Measurements from ENCODE around the gene VTCN1.
"Not testable (repeated sequence)": the region's sequence is repeated elsewhere in the genome, so short reads cannot be mapped to it uniquely, and the experiment has no call there.

VTCN1 gene
- 0 reads per million in 3 donors for total RNA-seq

GRCh38 chr1:117210831-117211261 is at the start of gene VTCN1:
TSS of gene VTCN1 (minus strand) at chr1:117210927. CDS start at chr1:117210855, 72 bp downstream.
- no peak within 1 kb of the TSS for H3K4me3 ChIP-seq (ENCODE audit: insufficient read depth, low read depth, low read length, poor library complexity, severe bottlenecking)

GRCh38 chr1:117258791-117259190 is 48.1 kb upstream of the VTCN1 start:
- H3K27me3 ChIP-seq (replicated peaks; ENCODE audit: control insufficient read depth, insufficient read depth, low read length, poor library complexity, severe bottlenecking), result no peaks in the 10 kb centered on the region
- no peaks in the 10 kb centered on the region for H3K9me3 ChIP-seq (ENCODE audit: control insufficient read depth, low read length)
- no peak overlapping the region for H3K4me3 ChIP-seq (ENCODE audit: insufficient read depth, low read depth, low read length, poor library complexity, severe bottlenecking)
- H3K36me3 ChIP-seq (ENCODE audit: control insufficient read depth, insufficient read depth, low read length), result no peaks in the 10 kb centered on the region
- no peaks in the 10 kb centered on the region for H3K4me1 ChIP-seq (ENCODE audit: control insufficient read depth, insufficient read depth, low read length, poor library complexity, severe bottlenecking)
- H3K27ac ChIP-seq (ENCODE audit: insufficient read depth, low read length, poor library complexity, severe bottlenecking), result no peak overlapping the region
- DNase-seq, result no peak

More at GRCh38 chr1:117210831-117211261, at the start of gene VTCN1:
- H3K36me3 ChIP-seq (ENCODE audit: control insufficient read depth, insufficient read depth, low read length), result no peaks in the 10 kb centered on the region
- no peak for DNase-seq
- H3K27me3 ChIP-seq (replicated peaks; ENCODE audit: control insufficient read depth, insufficient read depth, low read length, poor library complexity, severe bottlenecking), result no peaks in the 10 kb centered on the region
- H3K4me1 ChIP-seq (ENCODE audit: control insufficient read depth, insufficient read depth, low read length, poor library complexity, severe bottlenecking), result no peaks in the 10 kb centered on the region
- H3K9me3 ChIP-seq (ENCODE audit: control insufficient read depth, low read length), result no peaks in the 10 kb centered on the region
- no peak within 1 kb of the TSS for H3K27ac ChIP-seq (ENCODE audit: insufficient read depth, low read length, poor library complexity, severe bottlenecking)

- H3K4me3 ChIP-seq (ENCODE audit: insufficient read depth, low read depth, low read length, poor library complexity, severe bottlenecking); H3K27me3 ChIP-seq (replicated peaks; ENCODE audit: control insufficient read depth, insufficient read depth, low read length, poor library complexity, severe bottlenecking); H3K4me1 ChIP-seq (ENCODE audit: control insufficient read depth, insufficient read depth, low read length, poor library complexity, severe bottlenecking); H3K9me3 ChIP-seq (ENCODE audit: control insufficient read depth, low read length); H3K27ac ChIP-seq (ENCODE audit: insufficient read depth, low read length, poor library complexity, severe bottlenecking); H3K36me3 ChIP-seq (ENCODE audit: control insufficient read depth, insufficient read depth, low read length); DNase-seq: not testable (repeated sequence)
Observed at GRCh38 chr1:117258075-117258474, 47.3 kb upstream of the VTCN1 start.

- no peak overlapping the region for H3K27ac ChIP-seq (ENCODE audit: insufficient read depth, low read length, poor library complexity, severe bottlenecking)
- DNase-seq, result no peak
- no peak overlapping the region for H3K4me3 ChIP-seq (ENCODE audit: insufficient read depth, low read depth, low read length, poor library complexity, severe bottlenecking)
- no peaks in the 10 kb centered on the region for H3K27me3 ChIP-seq (replicated peaks; ENCODE audit: control insufficient read depth, insufficient read depth, low read length, poor library complexity, severe bottlenecking)
- no peaks in the 10 kb centered on the region for H3K36me3 ChIP-seq (ENCODE audit: control insufficient read depth, insufficient read depth, low read length)
- no peaks in the 10 kb centered on the region for H3K9me3 ChIP-seq (ENCODE audit: control insufficient read depth, low read length)
- H3K4me1 ChIP-seq (ENCODE audit: control insufficient read depth, insufficient read depth, low read length, poor library complexity, severe bottlenecking), result no peaks in the 10 kb centered on the region
Observed at GRCh38 chr1:117257291-117257690, 46.6 kb upstream of the VTCN1 start.

GRCh38 chr1:117250061-117250606 is 39.4 kb upstream of the VTCN1 start:
- H3K4me1 ChIP-seq (ENCODE audit: control insufficient read depth, insufficient read depth, low read length, poor library complexity, severe bottlenecking), result no peaks in the 10 kb centered on the region
- no peak for DNase-seq
- no peak overlapping the region for H3K4me3 ChIP-seq (ENCODE audit: insufficient read depth, low read depth, low read length, poor library complexity, severe bottlenecking)
- H3K27me3 ChIP-seq (replicated peaks; ENCODE audit: control insufficient read depth, insufficient read depth, low read length, poor library complexity, severe bottlenecking), result no peaks in the 10 kb centered on the region
- no peak overlapping the region for H3K27ac ChIP-seq (ENCODE audit: insufficient read depth, low read length, poor library complexity, severe bottlenecking)
- no peaks in the 10 kb centered on the region for H3K36me3 ChIP-seq (ENCODE audit: control insufficient read depth, insufficient read depth, low read length)
- no peaks in the 10 kb centered on the region for H3K9me3 ChIP-seq (ENCODE audit: control insufficient read depth, low read length)

- DNase-seq, result no peak
- Histone ChIP-seq H3K4me1 (ENCODE audit: control insufficient read depth, insufficient read depth, low read length, poor library complexity, severe bottlenecking) (no peaks in the 10 kb centered on the region), H3K36me3 (ENCODE audit: control insufficient read depth, insufficient read depth, low read length) (no peaks in the 10 kb centered on the region), H3K9me3 (ENCODE audit: control insufficient read depth, low read length) (no peaks in the 10 kb centered on the region), H3K4me3 (ENCODE audit: insufficient read depth, low read depth, low read length, poor library complexity, severe bottlenecking) (no peak overlapping the region), H3K27me3 (replicated peaks; ENCODE audit: control insufficient read depth, insufficient read depth, low read length, poor library complexity, severe bottlenecking) (peaks cover 3% of the 10 kb centered on the region), H3K27ac (ENCODE audit: insufficient read depth, low read length, poor library complexity, severe bottlenecking) (no peak overlapping the region)
Observed at GRCh38 chr1:117244971-117245370, 34.2 kb upstream of the VTCN1 start.

GRCh38 chr1:117244306-117244705 is 33.6 kb upstream of the VTCN1 start:
- DNase-seq, result no peak
- H3K27me3 ChIP-seq (replicated peaks; ENCODE audit: control insufficient read depth, insufficient read depth, low read length, poor library complexity, severe bottlenecking), result peaks cover 3% of the 10 kb centered on the region
- H3K4me3 ChIP-seq (ENCODE audit: insufficient read depth, low read depth, low read length, poor library complexity, severe bottlenecking), result no peak overlapping the region
- no peak overlapping the region for H3K27ac ChIP-seq (ENCODE audit: insufficient read depth, low read length, poor library complexity, severe bottlenecking)
- no peaks in the 10 kb centered on the region for H3K9me3 ChIP-seq (ENCODE audit: control insufficient read depth, low read length)
- no peaks in the 10 kb centered on the region for H3K4me1 ChIP-seq (ENCODE audit: control insufficient read depth, insufficient read depth, low read length, poor library complexity, severe bottlenecking)
- H3K36me3 ChIP-seq (ENCODE audit: control insufficient read depth, insufficient read depth, low read length), result no peaks in the 10 kb centered on the region

- Histone ChIP-seq H3K36me3 (ENCODE audit: control insufficient read depth, insufficient read depth, low read length) (no peaks in the 10 kb centered on the region), H3K4me1 (ENCODE audit: control insufficient read depth, insufficient read depth, low read length, poor library complexity, severe bottlenecking) (no peaks in the 10 kb centered on the region), H3K27ac (ENCODE audit: insufficient read depth, low read length, poor library complexity, severe bottlenecking) (no peak overlapping the region), H3K4me3 (ENCODE audit: insufficient read depth, low read depth, low read length, poor library complexity, severe bottlenecking) (no peak overlapping the region), H3K27me3 (replicated peaks; ENCODE audit: control insufficient read depth, insufficient read depth, low read length, poor library complexity, severe bottlenecking) (peaks cover 3% of the 10 kb centered on the region), H3K9me3 (ENCODE audit: control insufficient read depth, low read length) (no peaks in the 10 kb centered on the region)
- no peak for DNase-seq
Observed at GRCh38 chr1:117241512-117241911, 30.8 kb upstream of the VTCN1 start.

GRCh38 chr1:117240547-117240946 is 29.8 kb upstream of the VTCN1 start:
- no peaks in the 10 kb centered on the region for H3K4me1 ChIP-seq (ENCODE audit: control insufficient read depth, insufficient read depth, low read length, poor library complexity, severe bottlenecking)
- no peak overlapping the region for H3K4me3 ChIP-seq (ENCODE audit: insufficient read depth, low read depth, low read length, poor library complexity, severe bottlenecking)
- H3K27ac ChIP-seq (ENCODE audit: insufficient read depth, low read length, poor library complexity, severe bottlenecking), result no peak overlapping the region
- no peak for DNase-seq
- H3K27me3 ChIP-seq (replicated peaks; ENCODE audit: control insufficient read depth, insufficient read depth, low read length, poor library complexity, severe bottlenecking), result peaks cover 3% of the 10 kb centered on the region
- H3K9me3 ChIP-seq (ENCODE audit: control insufficient read depth, low read length), result no peaks in the 10 kb centered on the region
- H3K36me3 ChIP-seq (ENCODE audit: control insufficient read depth, insufficient read depth, low read length), result no peaks in the 10 kb centered on the region

- Histone ChIP-seq H3K9me3 (ENCODE audit: control insufficient read depth, low read length) (no peaks in the 10 kb centered on the region), H3K4me1 (ENCODE audit: control insufficient read depth, insufficient read depth, low read length, poor library complexity, severe bottlenecking) (no peaks in the 10 kb centered on the region), H3K27ac (ENCODE audit: insufficient read depth, low read length, poor library complexity, severe bottlenecking) (no peak overlapping the region), H3K36me3 (ENCODE audit: control insufficient read depth, insufficient read depth, low read length) (no peaks in the 10 kb centered on the region), H3K27me3 (replicated peaks; ENCODE audit: control insufficient read depth, insufficient read depth, low read length, poor library complexity, severe bottlenecking) (peaks cover 3% of the 10 kb centered on the region), H3K4me3 (ENCODE audit: insufficient read depth, low read depth, low read length, poor library complexity, severe bottlenecking) (no peak overlapping the region)
- no peak for DNase-seq
Observed at GRCh38 chr1:117239467-117239866, 28.7 kb upstream of the VTCN1 start.
